Measurements from ENCODE around the gene CEP164. TPM values are rescaled to one million over a fixed set of nuclear protein-coding genes. Genes with fewer than 3 reads are reported as not detected.

Gene CEP164
- total RNA-seq, 1 experiment from 2014 or later = 22.2 TPM

- no peak for TF ChIP-seq CTCF (IDR thresholded peaks at IDR 0.05 in 2 of 3, conservative IDR thresholded peaks at IDR 0.05 in 1 of 3; ENCODE audit: borderline replicate concordance in 1 of 3, insufficient read depth in 1 of 3, low read depth in 2 of 3, low read length in 2 of 3)
These were observed at the start of gene CEP164 (continued) for GRCh38 chr11:117327567-117328374.

- BruUV-seq (replicated peaks) = no TSS peak
- ATAC-seq (no peak), DNase-seq (ENCODE audit: low read depth, low spot score) (no peak)
- no peak overlapping the region for H2AFZ ChIP-seq (ENCODE audit: low read depth, low read length, poor library complexity, severe bottlenecking)
- no peak for TF ChIP-seq ZBTB33 (IDR thresholded peaks at IDR 0.05; ENCODE audit: extremely low read depth, insufficient replicate concordance, low read length)
- no peak for TF ChIP-seq JUND (IDR thresholded peaks at IDR 0.05)
- TF ChIP-seq ZNF274 (IDR thresholded peaks at IDR 0.05; ENCODE audit: low read depth, low read length) = no peak
- no peak for TF ChIP-seq ZFX (IDR thresholded peaks at IDR 0.05)
- TF ChIP-seq CBX3 (IDR thresholded peaks at IDR 0.05; ENCODE audit: low read depth) = no peak
- H3K27me3 ChIP-seq (ENCODE audit: insufficient read depth, low read length) = no peaks in the 10 kb centered on the region
- H3K4me1 ChIP-seq (ENCODE audit: control insufficient read depth in 1 of 2, insufficient read depth in 2 of 2, low read length in 2 of 2) = peaks cover 19 to 23% of the 10 kb centered on the region in 2 experiments
- no peaks in the 10 kb centered on the region for H3K9me2 ChIP-seq (ENCODE audit: insufficient read depth)
- peaks cover 0 to 4% of the 10 kb centered on the region in 2 experiments; a peak in 2 of 4 replicates for H3K36me3 ChIP-seq (ENCODE audit: control insufficient read depth in 1 of 2, insufficient read depth in 2 of 2, low read length in 2 of 2)
- CTCF ChIA-PET = no interaction called here
- intact Hi-C loops (cut with micrococcal nuclease) = no loop called here
- RAD21 ChIA-PET (ENCODE audit: low non-redundant PET in 1 of 2, low total read pairs in 2 of 2, uncharacterized antibody in 2 of 2, unreplicated experiment in 2 of 2) = no interaction called here
- no peaks in the 10 kb centered on the region for H3K79me2 ChIP-seq (ENCODE audit: insufficient read depth, low read length)
- no peaks in the 10 kb centered on the region for H4K20me1 ChIP-seq (ENCODE audit: insufficient read depth)
- no peak overlapping the region for H3K4me2 ChIP-seq (ENCODE audit: low read length)
- no peak overlapping the region for H3K4me3 ChIP-seq (replicated peaks in 1 of 2; ENCODE audit: low read depth in 1 of 2, low read length in 2 of 2)
- H3K9ac ChIP-seq (ENCODE audit: low read length) = no peak overlapping the region
- peaks cover 0 to under 1% of the 10 kb centered on the region in 2 experiments; a peak in 1 of 4 replicates for H3K9me3 ChIP-seq (ENCODE audit: control insufficient read depth in 1 of 2, insufficient read depth in 1 of 2, low read depth in 1 of 2, low read length in 2 of 2)
- POLR2A ChIA-PET = no interaction called here
- H3K27ac ChIP-seq (ENCODE audit: low read depth, low read length) = no peak overlapping the region
These were observed 49.3 kb upstream of the CEP164 start for GRCh38 chr11:117278347-117278746.
